BJ (cell line): Measurements from ENCODE around the gene MRPL48. TPM values are rescaled to one million over a fixed set of nuclear protein-coding genes. Genes with fewer than 3 reads are reported as not detected.

Source experiments
- CTCF ChIA-PET: fragments of 350-600 bp; formaldehyde crosslinking; extraction: SDS; loops from one replicate; lab custom pipeline; 2021; ENCODE audit warnings: antibody characterized with exemption, inconsistent platforms; lab: Yijun Ruan, JAX
- POLR2A ChIA-PET: fragments of 300-600 bp; sonication (Branson Sonifier 250); formaldehyde crosslinking; extraction: SDS; loops from one replicate; lab custom pipeline; 2021; ENCODE audit warnings: antibody characterized with exemption; lab: Charles Lee
- DNase-seq: peaks from one replicate; pipeline ENCODE4 v3.0.0-alpha.2; 2011; ENCODE audit warnings: low read depth
- H3K27me3 ChIP-seq: 2 replicates; pipeline ENCODE4 v1.6.0; 2011; ENCODE audit warnings: low read length; ENCODE audit not compliant: control insufficient read depth, insufficient read depth
- H3K36me3 ChIP-seq: 2 replicates; pipeline ENCODE4 v1.5.1; 2011; ENCODE audit warnings: low read length; ENCODE audit not compliant: control insufficient read depth, insufficient read depth
- H3K4me3 ChIP-seq: 2 replicates; pipeline ENCODE4 v1.5.1; 2011; ENCODE audit warnings: low read depth, mild to moderate bottlenecking, control low read depth, low read length
- CTCF ChIP-seq: IDR thresholded peaks from 2 replicates; pipeline ENCODE4 v1.5.1; 2011; ENCODE audit warnings: low read depth, mild to moderate bottlenecking, control low read depth, inconsistent platforms, low read length, moderate library complexity; ENCODE audit not compliant: insufficient read depth
- polyA plus RNA-seq: library from polyadenylated mRNA; depleted of rRNA; stranded (reverse); fragments of >200 nt; gene quantifications from 2 replicates; pipeline ENCODE4 v1.2.3, GENCODE V29; 2011

The MRPL48 gene
- polyA plus RNA-seq, 1 experiment, result 52.3 TPM

- ChIA-PET POLR2A (no interaction called here), CTCF (no interaction called here)
- H3K27me3 ChIP-seq, result no peaks in the 10 kb centered on the region
- no peaks in the 10 kb centered on the region for H3K36me3 ChIP-seq
- no peak overlapping the region for H3K4me3 ChIP-seq
- no peak for TF ChIP-seq CTCF
- DNase-seq, result no peak
Observed at GRCh38 chr11:73812234-73812633, 24.6 kb downstream of the MRPL48 start.

DNA sequence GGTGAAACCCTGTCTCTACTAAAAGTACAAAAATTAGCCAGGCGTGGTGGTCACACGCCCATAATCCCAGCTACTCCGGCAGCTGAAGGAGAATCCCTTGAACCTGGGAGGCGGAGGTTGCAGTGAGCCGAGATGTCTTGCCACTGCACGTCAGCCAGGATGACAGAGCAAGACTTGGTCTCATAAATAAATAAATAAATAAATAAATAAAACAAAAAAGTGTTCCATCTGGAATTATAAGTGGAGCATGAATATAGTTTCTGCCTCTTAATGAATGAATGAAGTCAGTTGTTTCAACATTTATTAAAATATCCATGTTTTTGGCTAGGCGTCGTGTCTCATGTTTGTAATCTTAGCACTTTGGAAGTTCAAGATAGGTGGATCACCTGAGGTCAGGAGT lies 27.1 kb downstream of the MRPL48 start:
- Histone ChIP-seq H3K4me3 (no peak overlapping the region), H3K36me3 (no peaks in the 10 kb centered on the region), H3K27me3 (no peaks in the 10 kb centered on the region)
- ChIA-PET POLR2A (no interaction called here), CTCF (no interaction called here)
- TF ChIP-seq CTCF, result no peak
- no peak for DNase-seq

- ChIA-PET POLR2A (no interaction called here), CTCF (no interaction called here)
- Histone ChIP-seq H3K36me3 (no peaks in the 10 kb centered on the region), H3K4me3 (no peak overlapping the region), H3K27me3 (no peaks in the 10 kb centered on the region)
- no peak for TF ChIP-seq CTCF
- DNase-seq, result no peak
Observed at GRCh38 chr11:73818846-73819245, 31.2 kb downstream of the MRPL48 start.

DNA sequence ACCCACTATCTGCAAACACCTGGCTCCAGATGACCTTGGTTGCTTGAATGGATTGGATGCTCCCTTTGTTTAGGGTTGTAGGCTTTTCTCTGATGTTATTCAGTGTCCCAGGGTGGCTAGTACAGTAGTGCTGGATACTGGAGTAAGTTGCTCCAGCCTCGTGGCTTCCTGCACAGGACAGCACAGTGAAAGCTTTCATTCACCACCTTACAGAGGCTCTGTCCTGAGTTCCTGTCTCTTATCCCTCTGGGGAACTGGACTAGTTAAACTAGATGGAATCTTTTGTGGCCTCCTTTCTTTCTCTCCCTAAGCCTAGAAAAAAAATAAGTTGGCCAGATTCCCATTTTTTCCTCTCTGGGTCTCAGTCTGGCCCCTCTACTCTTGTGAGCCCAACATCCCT lies 42.6 kb downstream of the MRPL48 start:
- H3K36me3 ChIP-seq, result no peaks in the 10 kb centered on the region
- ChIA-PET CTCF (interaction anchor here (0.9 kb wide), 1 partner anchor 25 kb away, joined by 3 read pairs; no protein-coding TSS in a partner anchor), POLR2A (no interaction called here)
- no peak for TF ChIP-seq CTCF
- H3K27me3 ChIP-seq, result no peaks in the 10 kb centered on the region
- no peak overlapping the region for H3K4me3 ChIP-seq
- DNase-seq, result no peak

DNA sequence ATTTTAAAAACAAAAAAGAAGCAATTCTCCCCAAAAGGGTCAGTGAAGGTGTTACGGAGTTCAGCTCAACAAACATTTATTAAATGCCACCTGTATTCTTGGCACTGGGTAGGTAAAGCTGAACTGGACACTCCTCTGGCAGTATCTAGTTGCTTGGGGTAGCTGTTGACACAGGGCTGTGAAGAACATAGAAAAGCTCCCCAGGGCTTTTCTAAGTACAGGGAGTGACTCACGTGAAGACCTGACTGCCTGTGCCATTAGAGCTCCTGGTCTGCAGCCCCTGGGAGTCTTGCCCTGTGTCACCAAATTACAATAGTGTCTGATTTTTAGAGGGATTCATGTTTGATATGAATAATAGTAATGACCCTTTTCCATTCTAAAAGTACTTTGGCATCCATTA lies 45.4 kb downstream of the MRPL48 start:
- no peak for DNase-seq
- Histone ChIP-seq H3K27me3 (no peaks in the 10 kb centered on the region), H3K4me3 (no peak overlapping the region), H3K36me3 (no peaks in the 10 kb centered on the region)
- ChIA-PET CTCF (interaction anchor here (1.1 kb wide), 2 partner anchors 11 to 12 kb away, joined by 3 to 6 read pairs; no protein-coding TSS in a partner anchor), POLR2A (no interaction called here)
- no peak for TF ChIP-seq CTCF
